CD4-positive, alpha-beta T cell (primary cell): ENCODE measurements around the gene OPA3. TPM values are rescaled to one million over a fixed set of nuclear protein-coding genes. Genes with fewer than 3 reads are reported as not detected.

Source experiments
- ATAC-seq: fragments of 200-7000 bp; cut with Tn5 transposase; one replicate; pipeline ENCODE4 v1.10.0; 2022; ENCODE audit warnings: mild to moderate bottlenecking; ENCODE audit not compliant: poor library complexity
- CTCF ChIA-PET: fragments of 350-600 bp; sonication (Branson Sonifier 250); formaldehyde crosslinking; loops from one replicate; lab custom pipeline; 2021; ENCODE audit warnings: antibody characterized with exemption, inconsistent platforms; lab: Charles Lee
- POLR2A ChIA-PET: fragments of 350-600 bp; sonication (Branson Sonifier 250); formaldehyde crosslinking; loops from one replicate; lab custom pipeline; 2021; ENCODE audit warnings: antibody characterized with exemption, inconsistent platforms; lab: Charles Lee
- DNase-seq, 14 experiments: peaks; one replicate each; pipeline ENCODE4 v3.0.0-alpha.2; 2013 to 2020; ENCODE audit warnings: mixed read lengths in 2 of 14
- H3K27ac ChIP-seq, 2 donors: one replicate each; pipeline versions ENCODE4 v1.5.1 to v1.7.0; 2013; ENCODE audit warnings: low read length in 2 of 2, low read depth in 1 of 2, mild to moderate bottlenecking in 1 of 2
- H3K27me3 ChIP-seq, 2 experiments: 1 replicate in 1 of 2; 2 replicates in 1 of 2; pipeline versions ENCODE4 v1.6.1 to v1.7.0; 2013; ENCODE audit warnings: low read length in 2 of 2, control low read depth in 1 of 2, mild to moderate bottlenecking in 1 of 2, moderate library complexity in 1 of 2; ENCODE audit not compliant: insufficient read depth in 2 of 2, control insufficient read depth in 1 of 2
- H3K36me3 ChIP-seq: one replicate; pipeline ENCODE4 v1.6.1; 2013; ENCODE audit warnings: low read length, control low read depth; ENCODE audit not compliant: insufficient read depth
- H3K4me1 ChIP-seq: one replicate; pipeline ENCODE4 v1.6.1; 2013; ENCODE audit warnings: low read length, control low read depth; ENCODE audit not compliant: insufficient read depth
- H3K4me3 ChIP-seq: one replicate; pipeline ENCODE4 v1.5.1; 2013; ENCODE audit warnings: mild to moderate bottlenecking, low read length, moderate library complexity
- H3K9me3 ChIP-seq, 2 experiments: 1 replicate in 1 of 2; 2 replicates in 1 of 2; pipeline versions ENCODE4 v1.6.1 to v1.7.0; 2013; ENCODE audit warnings: low read length in 2 of 2, mild to moderate bottlenecking in 2 of 2, control low read depth in 1 of 2, moderate library complexity in 1 of 2; ENCODE audit not compliant: control insufficient read depth in 1 of 2, insufficient read depth in 1 of 2
- H3K27ac Mint-ChIP-seq: one replicate; pipeline ENCODE4 v1.8.0; 2020; ENCODE audit warnings: mixed read lengths
- H3K27me3 Mint-ChIP-seq: one replicate; pipeline ENCODE4 v1.8.0; 2021; ENCODE audit warnings: mixed read lengths
- H3K36me3 Mint-ChIP-seq: one replicate; pipeline ENCODE4 v1.8.0; 2021; ENCODE audit warnings: low read depth, mixed read lengths
- H3K4me1 Mint-ChIP-seq: one replicate; pipeline ENCODE4 v1.8.0; 2021; ENCODE audit warnings: low read depth, mixed read lengths
- H3K4me3 Mint-ChIP-seq: one replicate; pipeline ENCODE4 v1.8.0; 2020; ENCODE audit warnings: mild to moderate bottlenecking, mixed read lengths
- H3K9me3 Mint-ChIP-seq: one replicate; pipeline ENCODE4 v1.8.0; 2020; ENCODE audit warnings: mixed read lengths
- CTCF ChIP-seq: fragments of 200-600 bp; IDR thresholded peaks from one replicate; pipeline ENCODE4 v1.8.0; 2022; ENCODE audit warnings: antibody characterized with exemption, mild to moderate bottlenecking
- intact Hi-C, 2 experiments: fragments of 100-400 bp; cut with DNase I in 1 of 2; cut with micrococcal nuclease in 1 of 2; formaldehyde crosslinking; loops; one replicate each; pipeline versions ENCODE4 v1.15.1 to v1.9.0; 2023 to 2025; cut with DNase I, micrococcal nuclease
- total RNA-seq, 174 experiments: library from RNA in 2 of 174; stranded (reverse) in 2 of 174; gene quantifications; one replicate each; pipeline ENCODE4 v1.2.3 and lab custom pipeline; 2021 to 2026

Gene OPA3
- total RNA-seq, 2 experiments from 2014 or later = 3.1 to 3.2 TPM

DNA sequence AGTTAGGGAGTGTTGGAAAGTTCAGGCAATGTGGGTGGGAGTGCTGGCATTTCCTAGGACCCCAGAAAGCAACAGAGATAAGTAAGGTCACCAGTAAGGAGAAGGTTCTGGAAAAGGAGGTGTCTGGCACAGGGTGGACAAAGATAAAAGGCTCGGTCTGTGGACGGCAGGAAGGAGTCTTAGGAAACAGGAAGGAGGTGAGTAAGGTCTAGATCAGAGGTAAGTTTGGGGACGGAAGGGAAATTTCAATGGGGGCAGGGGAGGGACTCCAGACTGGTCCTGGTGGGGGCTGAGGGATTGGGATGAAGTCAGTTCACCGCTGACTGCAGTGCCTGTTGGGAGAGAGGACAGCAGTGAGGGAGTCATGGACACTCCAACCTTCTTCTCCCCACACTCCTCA, 7.8 kb upstream of the OPA3 start:
- ChIA-PET POLR2A (no interaction called here), CTCF (no interaction called here)
- TF ChIP-seq CTCF = no peak
- H3K4me1 ChIP-seq = peaks cover 5% of the 10 kb centered on the region
- DNase-seq = no peak
- no peaks in the 10 kb centered on the region for H3K9me3 Mint-ChIP-seq
- H3K27me3 Mint-ChIP-seq = peaks cover 71% of the 10 kb centered on the region
- peaks cover 0 to 16% of the 10 kb centered on the region in 2 experiments for H3K9me3 ChIP-seq
- H3K36me3 ChIP-seq = no peaks in the 10 kb centered on the region
- H3K27ac ChIP-seq = no peak overlapping the region
- H3K36me3 Mint-ChIP-seq = no peaks in the 10 kb centered on the region
- H3K4me3 ChIP-seq = no peak overlapping the region
- no peak for ATAC-seq
- no peak overlapping the region for H3K27ac Mint-ChIP-seq
- intact Hi-C loops = no loop called here
- H3K4me3 Mint-ChIP-seq = no peak overlapping the region
- no peaks in the 10 kb centered on the region for H3K4me1 Mint-ChIP-seq
- peaks cover 24 to 28% of the 10 kb centered on the region in 2 experiments for H3K27me3 ChIP-seq

DNA sequence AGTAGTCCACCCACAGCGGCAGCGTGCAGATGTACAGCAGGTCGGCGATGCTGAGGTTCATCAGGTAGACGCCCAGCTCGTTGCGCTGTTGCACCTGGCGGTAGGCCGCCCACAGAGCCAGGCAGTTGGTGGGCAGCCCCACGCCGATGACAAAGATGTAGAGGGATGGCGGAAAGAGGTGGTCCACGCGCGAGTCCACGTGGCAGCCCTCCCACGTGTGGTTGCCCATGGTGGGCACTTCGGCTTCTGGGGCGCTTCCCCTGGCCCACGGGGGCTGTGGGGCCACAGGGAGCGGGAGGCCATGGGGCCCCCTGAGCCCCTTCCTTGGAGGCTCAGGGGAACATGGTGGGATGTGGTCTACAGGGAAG, 7.0 kb upstream of the OPA3 start:
- intact Hi-C loops = no loop called here

DNA sequence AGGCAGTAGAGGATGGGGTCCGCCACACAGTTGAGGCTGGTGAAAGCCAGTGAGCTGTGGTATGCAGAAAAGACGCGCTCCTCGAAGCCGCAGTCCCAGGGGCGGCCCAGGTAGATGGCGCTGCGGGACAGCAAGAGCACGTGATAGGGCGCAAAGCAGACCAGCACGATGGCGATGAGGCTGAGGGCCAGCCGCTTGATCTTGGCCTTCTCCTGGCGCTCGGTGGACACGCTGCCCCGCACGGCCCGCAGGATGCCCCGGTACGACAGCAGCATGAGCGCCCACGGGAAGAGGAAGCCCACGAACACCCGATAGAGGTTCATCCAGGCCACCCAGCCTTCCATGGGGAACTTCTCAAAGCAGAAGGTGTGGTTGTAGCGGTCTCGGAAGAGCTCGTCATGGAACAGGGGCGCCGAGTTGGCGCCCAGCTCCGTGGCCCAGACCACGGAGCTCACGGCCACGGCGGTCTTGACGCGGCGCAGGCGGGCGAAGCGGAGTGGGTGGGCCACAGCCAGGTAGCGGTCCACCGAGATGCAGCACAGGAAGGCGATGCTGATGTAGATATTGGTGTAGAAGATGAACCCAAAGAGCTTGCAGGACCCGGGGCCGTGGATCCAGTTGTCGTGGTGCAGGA, 6.5 kb upstream of the OPA3 start:
- Histone ChIP-seq H3K36me3 (no peaks in the 10 kb centered on the region), H3K27ac (no peak overlapping the region), H3K9me3 (peaks cover 0 to 16% of the 10 kb centered on the region in 2 experiments), H3K4me1 (peaks cover 5% of the 10 kb centered on the region), H3K27me3 (peaks cover 20 to 21% of the 10 kb centered on the region in 2 experiments), H3K4me3 (no peak overlapping the region)
- Mint-ChIP-seq H3K9me3 (no peaks in the 10 kb centered on the region), H3K27me3 (peaks cover 59% of the 10 kb centered on the region), H3K4me3 (no peak overlapping the region), H3K36me3 (no peaks in the 10 kb centered on the region), H3K27ac (no peak overlapping the region), H3K4me1 (no peaks in the 10 kb centered on the region)
- DNase-seq = peak in 9 of 14 experiments; percentile 13 to 65 (median 37)
- no peak for TF ChIP-seq CTCF
- ChIA-PET CTCF (interaction anchor here (1.0 kb wide), 1 partner anchor 51 kb away, joined by 4 read pairs; no protein-coding TSS in a partner anchor), POLR2A (interaction anchor here (1.1 kb wide), 1 partner anchor 122 kb away, joined by 3 read pairs; no protein-coding TSS in a partner anchor)
- intact Hi-C loops = no loop called here
- ATAC-seq = peak; percentile 59

More for the DNA sequence above, 7.0 kb upstream of the OPA3 start:
- H3K9me3 Mint-ChIP-seq = no peaks in the 10 kb centered on the region
- CTCF ChIA-PET = no interaction called here
- peaks cover 64% of the 10 kb centered on the region for H3K27me3 Mint-ChIP-seq
- POLR2A ChIA-PET = no interaction called here
- H3K4me1 ChIP-seq = peaks cover 5% of the 10 kb centered on the region
- H3K36me3 ChIP-seq = no peaks in the 10 kb centered on the region
- H3K9me3 ChIP-seq = peaks cover 0 to 16% of the 10 kb centered on the region in 2 experiments
- H3K4me3 ChIP-seq = no peak overlapping the region
- no peaks in the 10 kb centered on the region for H3K4me1 Mint-ChIP-seq
- DNase-seq (no peak), ATAC-seq (no peak)
- H3K27me3 ChIP-seq = peaks cover 20 to 21% of the 10 kb centered on the region in 2 experiments
- H3K27ac ChIP-seq = no peak overlapping the region
- H3K27ac Mint-ChIP-seq = no peak overlapping the region
- TF ChIP-seq CTCF = no peak
- H3K36me3 Mint-ChIP-seq = no peaks in the 10 kb centered on the region
- H3K4me3 Mint-ChIP-seq = no peak overlapping the region
